NB4 (cell line): ENCODE measurements around the gene EED.
A peak's percentile ranks its signal among the peaks of the same experiment; 100 is the strongest.

Experiments used
- DNase-seq: peaks from one replicate; pipeline ENCODE4 v3.0.0; 2010; ENCODE audit warnings: low read depth
- H3K4me3 ChIP-seq: one replicate; pipeline ENCODE4 v1.5.1; 2011; ENCODE audit warnings: mild to moderate bottlenecking, low read depth, low read length, moderate library complexity
- CTCF ChIP-seq: IDR thresholded peaks from one replicate; pipeline ENCODE4 v1.5.1; 2012; ENCODE audit warnings: low read depth, low read length
- MAX ChIP-seq: IDR thresholded peaks from 2 replicates; pipeline ENCODE4 v1.6.1; 2011; ENCODE audit warnings: low read depth, low read length
- MYC ChIP-seq: IDR thresholded peaks from 2 replicates; pipeline ENCODE4 v1.6.1; 2011; ENCODE audit warnings: low read depth, low read length
- POLR2A ChIP-seq: IDR thresholded peaks from 2 replicates; pipeline ENCODE4 v1.6.1; 2011; ENCODE audit warnings: mild to moderate bottlenecking; ENCODE audit not compliant: insufficient read length; ENCODE audit errors: extremely low read depth

Gene EED

GRCh38 chr11:86248609-86249008 is 4.1 kb downstream of the EED start:
- peak overlapping the region; percentile 16 for H3K4me3 ChIP-seq
- TF ChIP-seq CTCF (no peak), MYC (no peak), POLR2A (no peak), MAX (no peak)
- DNase-seq, result no peak

- DNase-seq, result no peak
- TF ChIP-seq CTCF (no peak), MYC (no peak), MAX (no peak), POLR2A (no peak)
These were observed 5.0 kb downstream of the EED start for GRCh38 chr11:86249307-86250098.

GRCh38 chr11:86251345-86251744 is 6.8 kb downstream of the EED start:
- TF ChIP-seq MYC (no peak), MAX (no peak), POLR2A (no peak), CTCF (no peak)
- DNase-seq, result no peak
- no peak overlapping the region for H3K4me3 ChIP-seq

More at GRCh38 chr11:86249307-86250098, 5.0 kb downstream of the EED start:
- peak overlapping the region; percentile 11 for H3K4me3 ChIP-seq

GRCh38 chr11:86255896-86256295 is 11.3 kb downstream of the EED start:
- DNase-seq, result no peak
- no peak overlapping the region for H3K4me3 ChIP-seq
- TF ChIP-seq CTCF, result no peak

GRCh38 chr11:86256608-86257007 is 12.1 kb downstream of the EED start:
- DNase-seq, result no peak
- H3K4me3 ChIP-seq, result no peak overlapping the region
- no peak for TF ChIP-seq CTCF
- no peak for TF ChIP-seq POLR2A
- TF ChIP-seq MYC, result no peak
- no peak for TF ChIP-seq MAX

GRCh38 chr11:86257446-86257845 is 12.9 kb downstream of the EED start:
- no peak for DNase-seq
- TF ChIP-seq POLR2A, result no peak
- TF ChIP-seq MAX, result no peak
- TF ChIP-seq CTCF, result no peak
- no peak for TF ChIP-seq MYC
- H3K4me3 ChIP-seq, result no peak overlapping the region
